ENCODE data around the gene PTTG1IP2. TPM values are rescaled to one million over a fixed set of nuclear protein-coding genes. Genes with fewer than 3 reads are reported as not detected.

PTTG1IP2 gene
- total RNA-seq, 1 experiment from 2014 or later = not detected

DNA sequence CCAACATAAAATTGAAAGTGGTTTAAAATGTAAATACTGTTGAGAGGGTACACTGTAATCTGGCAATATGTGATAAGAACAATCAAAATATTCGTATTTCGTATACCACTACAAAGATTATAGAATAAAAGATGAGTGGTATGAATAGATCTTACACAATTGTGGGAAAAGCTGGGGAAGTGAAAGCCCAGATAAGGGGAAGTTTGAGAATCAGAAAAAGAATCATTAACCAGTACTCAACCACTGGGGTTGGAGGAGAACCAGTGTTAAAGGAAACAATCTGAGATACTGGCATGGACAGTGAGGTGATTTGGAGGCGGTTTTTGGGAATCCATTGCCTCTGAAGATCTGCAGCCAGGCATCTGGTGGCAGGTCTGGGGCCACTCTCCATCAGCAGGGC lies 67.0 kb downstream of the PTTG1IP2 start:
- no peaks in the 10 kb centered on the region for H3K79me1 ChIP-seq (ENCODE audit: insufficient read depth, low read depth, low read length, poor library complexity, severe bottlenecking)
- H3K23ac ChIP-seq (ENCODE audit: insufficient read length, low read depth, low read length) = no peak overlapping the region
- no peak overlapping the region for H3K9ac ChIP-seq (ENCODE audit: extremely low read depth, insufficient read length, low read length)
- H2AK5ac ChIP-seq (ENCODE audit: insufficient read length, low read length) = no peak overlapping the region
- H3K9me3 ChIP-seq (ENCODE audit: control insufficient read depth, low read depth, low read length) = no peaks in the 10 kb centered on the region
- no peak overlapping the region for H2BK5ac ChIP-seq (ENCODE audit: insufficient read length, low read length)
- no peak overlapping the region for H2BK15ac ChIP-seq (ENCODE audit: low read depth, low read length)
- Mint-ChIP-seq H3K9me3 (no peaks in the 10 kb centered on the region), H3K27me3 (ENCODE audit: low read depth) (no peaks in the 10 kb centered on the region), H3K4me1 (peaks cover 16% of the 10 kb centered on the region in 2 experiments), H3K36me3 (ENCODE audit: insufficient read depth in 1 of 3, low read depth in 3 of 3) (no peaks in the 10 kb centered on the region), H3K4me3 (no peak overlapping the region), H3K27ac (no peak overlapping the region; a peak in 1 of 7 replicates)
- H2BK20ac ChIP-seq (ENCODE audit: low read depth, low read length, poor library complexity, severe bottlenecking) = no peak overlapping the region
- H3K14ac ChIP-seq (ENCODE audit: insufficient read depth, low read length) = no peak overlapping the region
- H4K91ac ChIP-seq (ENCODE audit: insufficient read length, low read depth, low read length) = no peak overlapping the region
- H3K56ac ChIP-seq (ENCODE audit: insufficient read length, low read depth, low read length) = no peak overlapping the region
- no peak overlapping the region for H2BK12ac ChIP-seq (ENCODE audit: insufficient read length, low read depth, low read length)
- no peak overlapping the region for H4K8ac ChIP-seq (replicated peaks; ENCODE audit: insufficient read length, low read depth, low read length)
- H4K20me1 ChIP-seq (ENCODE audit: control insufficient read depth, insufficient read depth, insufficient read length) = no peaks in the 10 kb centered on the region
- H3K4me2 ChIP-seq (ENCODE audit: insufficient read depth, insufficient read length, low read length) = no peak overlapping the region
- no peak for DNase-seq
- H3K79me2 ChIP-seq (ENCODE audit: insufficient read depth, low read length) = no peaks in the 10 kb centered on the region
- H3K4ac ChIP-seq (ENCODE audit: low read depth, low read length) = no peak overlapping the region
- H3T11ph ChIP-seq (ENCODE audit: low read length) = no peak overlapping the region
- H2BK120ac ChIP-seq (ENCODE audit: low read depth, low read length, poor library complexity, severe bottlenecking) = no peak overlapping the region
- no CpG with 5 or more reads among the region's 3 CpGs for WGBS (ENCODE audit: extremely low coverage, insufficient read length, low lambda C conversion rate)
- H3K18ac ChIP-seq (ENCODE audit: insufficient read length, low read depth, low read length) = no peak overlapping the region
- TF ChIP-seq, protein P1, sequence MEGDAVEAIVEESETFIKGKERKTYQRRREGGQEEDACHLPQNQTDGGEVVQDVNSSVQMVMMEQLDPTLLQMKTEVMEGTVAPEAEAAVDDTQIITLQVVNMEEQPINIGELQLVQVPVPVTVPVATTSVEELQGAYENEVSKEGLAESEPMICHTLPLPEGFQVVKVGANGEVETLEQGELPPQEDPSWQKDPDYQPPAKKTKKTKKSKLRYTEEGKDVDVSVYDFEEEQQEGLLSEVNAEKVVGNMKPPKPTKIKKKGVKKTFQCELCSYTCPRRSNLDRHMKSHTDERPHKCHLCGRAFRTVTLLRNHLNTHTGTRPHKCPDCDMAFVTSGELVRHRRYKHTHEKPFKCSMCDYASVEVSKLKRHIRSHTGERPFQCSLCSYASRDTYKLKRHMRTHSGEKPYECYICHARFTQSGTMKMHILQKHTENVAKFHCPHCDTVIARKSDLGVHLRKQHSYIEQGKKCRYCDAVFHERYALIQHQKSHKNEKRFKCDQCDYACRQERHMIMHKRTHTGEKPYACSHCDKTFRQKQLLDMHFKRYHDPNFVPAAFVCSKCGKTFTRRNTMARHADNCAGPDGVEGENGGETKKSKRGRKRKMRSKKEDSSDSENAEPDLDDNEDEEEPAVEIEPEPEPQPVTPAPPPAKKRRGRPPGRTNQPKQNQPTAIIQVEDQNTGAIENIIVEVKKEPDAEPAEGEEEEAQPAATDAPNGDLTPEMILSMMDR (conservative IDR thresholded peaks at IDR 0.05) = no peak
- H3K23me2 ChIP-seq (ENCODE audit: insufficient read length, low read depth, low read length, poor library complexity, severe bottlenecking) = no peaks in the 10 kb centered on the region
- H4K5ac ChIP-seq (ENCODE audit: insufficient read length, low read depth, low read length) = no peak overlapping the region
- no peak overlapping the region for H2AFZ ChIP-seq (ENCODE audit: low read length)
- no peak overlapping the region for H3K27ac ChIP-seq (ENCODE audit: insufficient read length, low read depth, low read length)
- H3K4me1 ChIP-seq (ENCODE audit: insufficient read depth, low read length) = peaks cover 7% of the 10 kb centered on the region; the same call in 1 of the 2 replicates
- H3K27me3 ChIP-seq (ENCODE audit: insufficient read depth, low read length) = no peaks in the 10 kb centered on the region; the same call in 1 of the 2 replicates

Data from H9 (cell line).